GM12891 (cell line): ENCODE results near the gene SLCO3A1.

ENCODE experiments used
- POLR2A ChIP-seq: IDR thresholded peaks from 2 replicates; pipeline ENCODE4 v1.6.1; 2011; ENCODE audit warnings: low read depth, low read length, control low read depth
- POLR2AphosphoS5 ChIP-seq: IDR thresholded peaks from 2 replicates; pipeline ENCODE4 v1.6.1; 2011; ENCODE audit warnings: low read depth, low read length, control low read depth
- TAF1 ChIP-seq: IDR thresholded peaks from 2 replicates; pipeline ENCODE4 v1.6.1; 2011; ENCODE audit warnings: low read depth, low read length, control low read depth

GRCh38 chr15:92152983-92153382 lies 299.5 kb downstream of the SLCO3A1 start:
- TF ChIP-seq POLR2A (no peak), POLR2AphosphoS5 (no peak), TAF1 (no peak)
